H1 (cell line): ENCODE data around the gene BPI.

Experiments used
- CTCF ChIP-seq, 3 experiments: IDR thresholded peaks; 1 replicate in 2 of 3; 2 replicates in 1 of 3; pipeline versions ENCODE4 v1.5.1 to v1.6.1; 2011; ENCODE audit warnings: low read length in 3 of 3, mild to moderate bottlenecking in 3 of 3, inconsistent platforms in 2 of 3, low read depth in 1 of 3, moderate library complexity in 1 of 3; ENCODE audit not compliant: insufficient read depth in 1 of 3; ENCODE audit errors: control extremely low read depth in 1 of 3
- TEAD4 ChIP-seq: IDR thresholded peaks from 2 replicates; pipeline ENCODE4 v1.6.1; 2012; ENCODE audit warnings: low read depth, low read length, inconsistent platforms, mixed read lengths

GRCh38 chr20:38311091-38311490 is 7.1 kb downstream of the BPI start:
- TF ChIP-seq TEAD4 (no peak), CTCF (IDR thresholded peaks at IDR 0.05; ENCODE audit: control extremely low read depth in 1 of 3, insufficient read depth in 1 of 3, low read depth in 1 of 3, low read length in 3 of 3) (no peak)
